Stomach (tissue), 9 donors: ENCODE measurements around the gene HSCB. TPM values are rescaled to one million over a fixed set of nuclear protein-coding genes. Genes with fewer than 3 reads are reported as not detected.

ENCODE experiments used
- DNase-seq, 2 donors: peaks; one replicate each; pipeline versions ENCODE4 v3.0.0 to v3.0.0-alpha.2; 2013 to 2019
- H3K27ac ChIP-seq, 5 donors: fragments of 200-600 bp in 4 of 5; sonication (generic) in 4 of 5; one replicate each; pipeline ENCODE4 v1.5.1; 2013 to 2019; ENCODE audit warnings: mild to moderate bottlenecking in 1 of 5, moderate library complexity in 1 of 5
- H3K27me3 ChIP-seq, 3 donors: fragments of 200-600 bp; sonication (generic); one replicate each; pipeline ENCODE4 v1.5.1; 2017 to 2019; ENCODE audit warnings: mixed run types in 1 of 3
- H3K36me3 ChIP-seq, 4 donors: fragments of 200-600 bp; sonication (generic); 1 replicate in 3 of 4; 2 replicates in 1 of 4; pipeline ENCODE4 v1.5.1; 2016 to 2019
- H3K4me1 ChIP-seq, 4 donors: fragments of 200-600 bp; sonication (generic); one replicate each; pipeline ENCODE4 v1.5.1; 2016 to 2019
- H3K4me3 ChIP-seq, 4 donors: fragments of 200-600 bp; sonication (generic) in 3 of 4; one replicate each; pipeline ENCODE4 v1.5.1; 2016 to 2019; ENCODE audit warnings: mild to moderate bottlenecking in 1 of 4
- H3K9me3 ChIP-seq, 4 donors: fragments of 200-600 bp; sonication (generic); one replicate each; pipeline ENCODE4 v1.5.1; 2016 to 2019
- EP300 ChIP-seq: sonication (generic); formaldehyde crosslinking; IDR thresholded peaks from one replicate; pipeline ENCODE4 v1.6.1; 2017; ENCODE audit warnings: antibody characterized with exemption
- POLR2A ChIP-seq, 4 donors: fragments of 450-650 bp; IDR thresholded peaks; one replicate each; pipeline ENCODE4 v1.6.1; 2016; ENCODE audit warnings: antibody characterized with exemption in 4 of 4, control low read depth in 2 of 4, mild to moderate bottlenecking in 1 of 4, moderate library complexity in 1 of 4
- POLR2AphosphoS5 ChIP-seq, 3 donors: sonication (generic); formaldehyde crosslinking; IDR thresholded peaks; one replicate each; pipeline ENCODE4 v1.6.1; 2016; ENCODE audit warnings: antibody characterized with exemption in 3 of 3
- WGBS, 5 donors: extraction: QIAGEN DNeasy Blood & Tissue Kit in 3 of 5; methylation state at CpG; one replicate each; pipeline versions ENCODE4 v1.1.5 to v1.1.7; 2013 to 2018; 5-methylcytosine and 5-hydroxymethylcytosine counted together
- intact Hi-C: fragments of 100-400 bp; cut with DNase I; formaldehyde crosslinking; loops from one replicate; pipeline ENCODE4 v1.15.1; 2023; ENCODE audit warnings: low total_unique reads
- polyA plus RNA-seq, 3 donors: library from polyadenylated mRNA; stranded (reverse); fragments of 200-250 nt; gene quantifications; one replicate each; pipeline ENCODE4 v1.2.3, GENCODE V29; 2013
- total RNA-seq, 5 donors: library from RNA; depleted of rRNA; stranded (reverse); fragments of >200 nt; gene quantifications; one replicate each; pipeline versions ENCODE4 v1.1.0 to v1.2.3, GENCODE V29; 2014 to 2016
- TF ChIP-seq, protein P1 (sequence below), 7 experiments: fragments of 450-650 bp in 4 of 7; fragments of 200-600 bp in 3 of 7; sonication (generic) in 3 of 7; IDR thresholded peaks; one replicate each; pipeline ENCODE4 v1.5.1; 2016 to 2019; ENCODE audit warnings: antibody characterized with exemption in 7 of 7, control low read depth in 2 of 7, mild to moderate bottlenecking in 1 of 7
- donor health status: healthy with polysubstance abuse.
- donor health status: Bipolar disorder and iron deficiency.
- donor health status: healthy.

Gene HSCB
- total and polyA plus RNA-seq, 8 donors = 4.0 to 39.7 (median 26.0) TPM; not detected in 1

DNA sequence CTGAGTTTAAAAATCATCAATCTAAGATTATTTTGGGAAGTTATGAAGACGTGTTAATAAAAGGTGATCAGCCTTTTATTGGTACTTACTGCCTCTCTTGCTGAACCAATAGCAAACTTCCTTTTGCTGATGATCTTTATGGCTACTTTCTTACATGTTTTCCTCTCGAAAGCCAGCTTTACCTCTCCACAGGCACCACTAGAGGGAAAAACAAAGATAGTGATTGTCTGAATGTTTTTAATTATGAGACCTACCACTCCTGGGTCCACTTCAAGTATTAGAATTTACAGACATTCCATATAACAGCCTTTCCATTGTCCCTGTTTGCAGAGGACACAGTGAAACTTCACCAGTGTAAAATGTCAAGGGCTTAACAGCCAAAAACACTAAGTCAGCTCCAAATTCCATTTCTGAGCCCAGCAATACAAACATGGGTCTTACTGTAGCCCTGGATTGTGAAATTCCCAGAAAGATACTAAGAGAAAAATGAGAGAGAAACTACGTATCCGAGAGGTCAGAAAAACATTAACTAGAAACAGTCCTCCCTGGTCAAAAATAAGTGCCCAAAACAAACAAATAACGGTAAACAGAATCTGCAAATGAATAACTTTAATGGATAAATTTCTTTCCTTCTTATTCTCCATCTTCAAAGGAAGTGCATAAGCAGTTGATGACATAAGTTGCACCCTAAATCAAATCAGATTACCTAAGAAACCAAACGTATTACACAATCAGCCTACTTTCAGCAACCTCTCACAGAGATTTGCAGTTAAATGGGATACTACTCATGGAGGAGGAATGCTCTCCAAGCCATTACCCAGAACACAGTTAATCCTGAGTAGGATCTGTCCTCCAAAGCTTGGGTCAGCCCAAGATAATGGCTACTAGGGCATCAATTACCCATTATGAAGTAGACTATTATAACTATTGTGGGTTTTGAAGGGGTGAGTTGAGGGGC lies 29.7 kb upstream of the HSCB start:
- TF ChIP-seq EP300 (no peak), POLR2AphosphoS5 (IDR thresholded peaks at IDR 0.05) (peak; percentile 61 to 81 (median 64))
- Histone ChIP-seq H3K9me3 (no peaks in the 10 kb centered on the region), H3K4me3 (no peak overlapping the region), H3K4me1 (peaks cover 0 to 10% (median 2%) of the 10 kb centered on the region in 4 donors), H3K27me3 (no peaks in the 10 kb centered on the region), H3K27ac (peak overlapping the region in 4 of 5 donors; percentile 63 to 77 (median 68)), H3K36me3 (peaks cover 0 to 8% (median 0%) of the 10 kb centered on the region in 4 donors)
- peak in 1 of 2 donors; percentile 43 for DNase-seq
- WGBS, 5 donors = 60 to 70% (median 66%) methylated on average over 6 of the region's 6 CpGs
- intact Hi-C loops = no loop called here

DNA sequence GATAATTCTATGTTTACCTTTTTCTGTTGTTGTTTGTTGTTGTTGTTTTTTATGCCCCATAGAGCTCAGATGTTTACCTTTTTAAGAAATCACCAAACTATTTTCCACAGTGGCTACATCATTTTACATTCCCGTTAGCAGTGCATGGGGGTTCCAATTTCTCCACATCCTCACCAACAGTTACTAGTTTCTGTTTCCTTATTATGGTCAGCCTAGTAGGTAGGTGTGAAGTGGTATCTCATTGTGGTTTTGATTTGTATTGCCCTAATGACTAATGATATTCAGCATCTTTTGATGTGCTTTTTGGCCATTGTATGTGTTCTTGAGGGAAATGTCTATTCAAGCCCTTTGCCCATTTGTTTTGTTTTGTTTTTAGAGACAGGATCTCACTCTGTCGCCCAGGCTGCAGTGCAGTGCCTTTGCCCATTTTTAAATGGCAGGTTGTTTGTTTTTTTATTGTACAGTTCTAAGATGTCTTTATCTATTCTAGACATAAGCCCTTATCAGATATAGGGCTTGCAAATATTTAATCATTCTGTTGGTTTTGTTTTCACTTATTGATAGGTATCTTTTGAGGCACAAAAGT lies 27.7 kb upstream of the HSCB start:
- Histone ChIP-seq H3K4me1 (peaks cover 0 to 10% (median 2%) of the 10 kb centered on the region in 4 donors), H3K27me3 (no peaks in the 10 kb centered on the region), H3K27ac (peak overlapping the region in 1 of 5 donors; percentile 66), H3K4me3 (no peak overlapping the region), H3K9me3 (no peaks in the 10 kb centered on the region), H3K36me3 (no peaks in the 10 kb centered on the region)
- 72 to 85% (median 77%) methylated on average over 2 of the region's 2 CpGs for WGBS, 5 donors
- intact Hi-C loops = no loop called here
- TF ChIP-seq, protein P1, sequence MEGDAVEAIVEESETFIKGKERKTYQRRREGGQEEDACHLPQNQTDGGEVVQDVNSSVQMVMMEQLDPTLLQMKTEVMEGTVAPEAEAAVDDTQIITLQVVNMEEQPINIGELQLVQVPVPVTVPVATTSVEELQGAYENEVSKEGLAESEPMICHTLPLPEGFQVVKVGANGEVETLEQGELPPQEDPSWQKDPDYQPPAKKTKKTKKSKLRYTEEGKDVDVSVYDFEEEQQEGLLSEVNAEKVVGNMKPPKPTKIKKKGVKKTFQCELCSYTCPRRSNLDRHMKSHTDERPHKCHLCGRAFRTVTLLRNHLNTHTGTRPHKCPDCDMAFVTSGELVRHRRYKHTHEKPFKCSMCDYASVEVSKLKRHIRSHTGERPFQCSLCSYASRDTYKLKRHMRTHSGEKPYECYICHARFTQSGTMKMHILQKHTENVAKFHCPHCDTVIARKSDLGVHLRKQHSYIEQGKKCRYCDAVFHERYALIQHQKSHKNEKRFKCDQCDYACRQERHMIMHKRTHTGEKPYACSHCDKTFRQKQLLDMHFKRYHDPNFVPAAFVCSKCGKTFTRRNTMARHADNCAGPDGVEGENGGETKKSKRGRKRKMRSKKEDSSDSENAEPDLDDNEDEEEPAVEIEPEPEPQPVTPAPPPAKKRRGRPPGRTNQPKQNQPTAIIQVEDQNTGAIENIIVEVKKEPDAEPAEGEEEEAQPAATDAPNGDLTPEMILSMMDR (IDR thresholded peaks at IDR 0.05) = no peak
- TF ChIP-seq POLR2AphosphoS5 (IDR thresholded peaks at IDR 0.05) = no peak
- no peak for TF ChIP-seq POLR2A (IDR thresholded peaks at IDR 0.05)
- TF ChIP-seq EP300 = no peak
- DNase-seq = no peak

DNA sequence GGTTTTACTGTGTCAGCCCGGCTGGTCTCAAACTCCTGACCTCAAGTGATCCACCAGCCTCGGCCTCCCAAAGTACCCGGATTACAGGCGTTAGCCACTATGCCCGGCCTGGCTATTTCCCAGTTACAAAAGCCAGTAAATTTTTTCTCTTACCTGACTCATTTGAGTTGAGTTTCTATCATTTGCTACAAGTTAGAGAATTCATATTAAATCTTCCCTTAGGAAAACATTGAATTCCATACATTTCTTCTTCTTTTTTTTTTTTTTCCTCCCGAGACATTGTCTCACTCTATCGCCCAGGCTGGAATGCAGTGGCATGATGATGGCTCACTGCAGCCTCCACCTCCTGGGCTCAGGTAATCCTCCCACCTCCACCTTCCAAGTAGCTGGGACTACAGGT lies 26.2 kb upstream of the HSCB start:
- no peak for DNase-seq
- 92 to 96% (median 93%) methylated on average over 7 of the region's 7 CpGs for WGBS, 5 donors
- intact Hi-C loops = no loop called here
- TF ChIP-seq POLR2A (IDR thresholded peaks at IDR 0.05) (no peak), EP300 (no peak), POLR2AphosphoS5 (IDR thresholded peaks at IDR 0.05) (no peak)
- TF ChIP-seq, protein P1 (IDR thresholded peaks at IDR 0.05) = no peak
- peaks cover 0 to 6% (median 0%) of the 10 kb centered on the region in 4 donors for H3K4me1 ChIP-seq
- H3K36me3 ChIP-seq = peaks cover 0 to 1% (median 0%) of the 10 kb centered on the region in 4 donors
- H3K27ac ChIP-seq = no peak overlapping the region
- H3K9me3 ChIP-seq = no peaks in the 10 kb centered on the region
- H3K4me3 ChIP-seq = no peak overlapping the region
- no peaks in the 10 kb centered on the region for H3K27me3 ChIP-seq

DNA sequence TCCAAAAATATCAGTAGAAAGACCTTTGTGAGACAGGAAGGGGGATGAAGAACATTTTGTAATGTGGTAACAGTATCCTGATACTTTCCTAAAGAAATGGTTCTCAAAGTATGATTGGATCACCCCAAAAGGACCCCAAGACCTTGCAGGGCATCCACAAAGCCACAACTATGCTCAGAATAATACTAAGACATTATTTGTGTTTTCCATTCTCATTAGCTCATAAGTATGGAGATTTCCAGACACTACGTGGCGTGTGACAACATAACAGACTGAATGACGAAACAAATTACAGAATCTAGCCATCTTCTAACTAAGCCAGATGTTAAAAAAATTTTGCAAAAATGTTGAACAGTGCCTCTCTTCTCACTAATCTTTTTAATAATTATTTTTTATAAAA lies 25.2 kb upstream of the HSCB start:
- H3K4me3 ChIP-seq = no peak overlapping the region
- TF ChIP-seq POLR2AphosphoS5 (IDR thresholded peaks at IDR 0.05) (no peak), EP300 (no peak), POLR2A (IDR thresholded peaks at IDR 0.05) (no peak)
- TF ChIP-seq, protein P1 (IDR thresholded peaks at IDR 0.05) = no peak
- no peaks in the 10 kb centered on the region for H3K9me3 ChIP-seq
- 88 to 98% (median 97%) methylated on average over 3 of the region's 3 CpGs for WGBS, 5 donors
- intact Hi-C loops = no loop called here
- no peak for DNase-seq
- H3K36me3 ChIP-seq = peaks cover 0 to 4% (median under 1%) of the 10 kb centered on the region in 4 donors
- H3K27me3 ChIP-seq = no peaks in the 10 kb centered on the region
- H3K27ac ChIP-seq = no peak overlapping the region
- H3K4me1 ChIP-seq = peaks cover 0 to 3% (median 0%) of the 10 kb centered on the region in 4 donors
